C4-2B (cell line): ENCODE measurements around the gene ATXN1.

Experiments
- CTCF ChIP-seq: fragments of 450-650 bp; conservative IDR thresholded peaks from 2 replicates; pipeline ENCODE4 v1.5.1; 2017; ENCODE audit warnings: mild to moderate bottlenecking
- ZFX ChIP-seq: fragments of 450-650 bp; IDR thresholded peaks from 2 replicates; pipeline ENCODE4 v1.6.1; 2017

GRCh38 chr6:16265351-16266341, 495.6 kb downstream of the ATXN1 start:
- no peak for TF ChIP-seq CTCF
- no peak for TF ChIP-seq ZFX
